ENCODE data around the gene DRG1. TPM values are rescaled to one million over a fixed set of nuclear protein-coding genes. Genes with fewer than 3 reads are reported as not detected.
A peak's percentile ranks its signal among the peaks of the same experiment; 100 is the strongest.
"Not testable (repeated sequence)": the region's sequence is repeated elsewhere in the genome, so short reads cannot be mapped to it uniquely, and the experiment has no call there.

The DRG1 gene
- total RNA-seq, 1 donor: 92.8 TPM

DNA sequence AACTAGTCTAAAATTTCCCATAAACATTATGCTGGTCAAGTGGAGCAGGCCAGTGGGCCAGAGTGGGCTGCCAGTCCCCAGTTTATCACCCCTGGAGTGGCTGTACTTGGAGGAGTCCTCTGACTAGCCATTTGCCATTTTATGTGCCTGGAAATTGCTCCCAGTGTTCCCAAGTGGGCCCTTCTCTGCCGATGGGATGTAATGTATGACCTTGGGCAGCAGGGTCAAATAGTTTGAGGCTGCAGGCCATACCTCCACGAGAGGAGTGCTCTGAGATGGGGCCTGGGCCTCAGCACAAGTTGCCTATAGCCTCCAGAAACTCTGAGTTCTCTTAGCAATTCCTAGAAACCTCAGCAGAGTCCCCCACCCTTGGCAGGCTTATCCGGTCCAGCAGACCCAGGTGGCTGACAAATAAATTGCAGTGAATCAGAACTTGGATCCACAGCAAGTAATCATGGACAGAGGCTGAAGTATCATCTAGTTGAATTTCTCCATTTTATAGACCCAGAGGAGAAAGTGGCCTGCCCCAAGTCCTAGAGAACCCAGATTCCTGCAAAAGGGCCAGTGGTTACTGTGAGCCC lies 35.4 kb upstream of the DRG1 start:
- no peak overlapping the region for H3K4me3 ChIP-seq (ENCODE audit: low read depth, low read length)
- DNase-seq (ENCODE audit: low read depth): no peak
- no peak for TF ChIP-seq CTCF (IDR thresholded peaks at IDR 0.05; ENCODE audit: insufficient read depth, low read depth, low read length)

- H3K4me3 ChIP-seq (ENCODE audit: low read depth, low read length): no peak overlapping the region
- TF ChIP-seq CTCF (IDR thresholded peaks at IDR 0.05; ENCODE audit: insufficient read depth, low read depth, low read length): no peak
- no peak for DNase-seq (ENCODE audit: low read depth)
These were observed 32.0 kb upstream of the DRG1 start for GRCh38 chr22:31367426-31367825.

DNA sequence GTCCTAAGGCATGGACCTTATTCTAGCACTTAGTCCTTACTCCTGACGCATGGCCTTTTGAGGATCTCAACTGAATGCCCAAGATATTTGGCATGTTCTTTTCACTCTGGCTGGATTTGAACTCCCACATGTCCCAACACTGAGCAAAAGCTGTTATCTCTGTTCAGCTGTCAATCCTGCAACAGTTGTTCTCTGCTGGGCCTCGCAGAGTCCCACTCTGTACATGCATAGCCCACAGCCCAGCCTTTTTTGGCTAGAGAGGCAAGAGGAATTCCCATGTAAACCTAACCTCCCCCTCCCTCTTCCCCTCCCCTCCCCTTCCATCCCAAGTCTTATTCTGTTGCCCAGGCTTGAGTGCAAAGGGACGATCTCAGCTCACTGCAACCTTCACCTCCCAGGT lies 21.8 kb upstream of the DRG1 start:
- no peak for DNase-seq (ENCODE audit: low read depth)
- TF ChIP-seq CTCF (IDR thresholded peaks at IDR 0.05; ENCODE audit: insufficient read depth, low read depth, low read length): no peak
- no peak overlapping the region for H3K4me3 ChIP-seq (ENCODE audit: low read depth, low read length)

DNA sequence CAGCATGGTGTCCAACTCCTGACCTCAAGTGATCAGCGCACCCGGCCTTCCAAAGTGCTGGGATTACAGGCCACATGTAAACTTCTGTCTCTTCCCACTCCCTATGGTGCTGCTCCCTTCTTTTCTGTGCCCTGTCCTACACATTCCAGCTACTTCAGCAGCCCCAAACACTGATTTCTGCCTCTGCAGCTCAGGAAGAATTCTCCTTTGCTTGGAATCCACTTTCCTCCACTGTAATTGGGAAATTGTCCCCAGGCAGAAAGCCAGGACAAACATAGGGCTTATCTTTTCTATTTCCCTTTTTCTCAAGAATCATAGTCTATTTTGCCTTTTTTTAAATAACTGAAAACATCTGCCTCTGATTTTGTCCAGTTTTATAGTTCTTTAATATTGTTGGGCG lies 21.3 kb upstream of the DRG1 start:
- no peak for TF ChIP-seq CTCF (IDR thresholded peaks at IDR 0.05; ENCODE audit: insufficient read depth, low read depth, low read length)
- H3K4me3 ChIP-seq (ENCODE audit: low read depth, low read length): no peak overlapping the region
- DNase-seq (ENCODE audit: low read depth): no peak

GRCh38 chr22:31378651-31379050 lies 20.8 kb upstream of the DRG1 start:
- DNase-seq (ENCODE audit: low read depth): peak; percentile 3
- H3K4me3 ChIP-seq (ENCODE audit: low read depth, low read length): not testable (repeated sequence)

GRCh38 chr22:31393893-31394292 lies 5.5 kb upstream of the DRG1 start:
- TF ChIP-seq CTCF (IDR thresholded peaks at IDR 0.05; ENCODE audit: insufficient read depth, low read depth, low read length): no peak
- DNase-seq (ENCODE audit: low read depth): no peak
- no peak overlapping the region for H3K4me3 ChIP-seq (ENCODE audit: low read depth, low read length)

- no peak for TF ChIP-seq CTCF (IDR thresholded peaks at IDR 0.05; ENCODE audit: insufficient read depth, low read depth, low read length)
- no peak for DNase-seq (ENCODE audit: low read depth)
- no peak overlapping the region for H3K4me3 ChIP-seq (ENCODE audit: low read depth, low read length)
These were observed 5.1 kb upstream of the DRG1 start for GRCh38 chr22:31394326-31394725.
